Measurements from ENCODE around the gene DDX1.

DNA sequence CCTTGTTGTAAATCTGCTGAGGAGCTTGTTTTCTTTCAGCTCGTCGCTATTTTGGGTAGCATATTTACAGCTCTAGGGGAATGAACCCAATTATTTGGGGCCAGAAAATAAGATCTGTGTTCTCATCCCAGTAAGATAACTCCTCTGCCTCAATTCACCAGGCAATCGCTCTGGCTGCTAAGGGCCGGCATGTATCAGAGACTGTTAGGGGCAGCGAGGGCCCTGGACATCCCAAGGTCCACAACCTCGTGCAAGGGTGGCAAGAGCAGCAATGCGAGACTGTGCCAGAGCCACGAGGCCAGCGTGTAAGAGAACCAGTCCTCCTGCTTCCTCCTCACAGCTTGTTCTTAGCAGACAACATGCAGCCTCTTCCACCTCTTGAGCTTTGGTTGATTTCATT lies 66.1 kb downstream of the DDX1 start:
- TF ChIP-seq ZFHX2 (tag by site-specific recombination; conservative IDR thresholded peaks at IDR 0.05): no peak
- no peak for TF ChIP-seq ZNF548 (tag by site-specific recombination; IDR thresholded peaks at IDR 0.05)
- TF ChIP-seq, protein P1, sequence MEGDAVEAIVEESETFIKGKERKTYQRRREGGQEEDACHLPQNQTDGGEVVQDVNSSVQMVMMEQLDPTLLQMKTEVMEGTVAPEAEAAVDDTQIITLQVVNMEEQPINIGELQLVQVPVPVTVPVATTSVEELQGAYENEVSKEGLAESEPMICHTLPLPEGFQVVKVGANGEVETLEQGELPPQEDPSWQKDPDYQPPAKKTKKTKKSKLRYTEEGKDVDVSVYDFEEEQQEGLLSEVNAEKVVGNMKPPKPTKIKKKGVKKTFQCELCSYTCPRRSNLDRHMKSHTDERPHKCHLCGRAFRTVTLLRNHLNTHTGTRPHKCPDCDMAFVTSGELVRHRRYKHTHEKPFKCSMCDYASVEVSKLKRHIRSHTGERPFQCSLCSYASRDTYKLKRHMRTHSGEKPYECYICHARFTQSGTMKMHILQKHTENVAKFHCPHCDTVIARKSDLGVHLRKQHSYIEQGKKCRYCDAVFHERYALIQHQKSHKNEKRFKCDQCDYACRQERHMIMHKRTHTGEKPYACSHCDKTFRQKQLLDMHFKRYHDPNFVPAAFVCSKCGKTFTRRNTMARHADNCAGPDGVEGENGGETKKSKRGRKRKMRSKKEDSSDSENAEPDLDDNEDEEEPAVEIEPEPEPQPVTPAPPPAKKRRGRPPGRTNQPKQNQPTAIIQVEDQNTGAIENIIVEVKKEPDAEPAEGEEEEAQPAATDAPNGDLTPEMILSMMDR (tag by site-specific recombination; IDR thresholded peaks at IDR 0.05): no peak
- TF ChIP-seq ZSCAN16 (tag by site-specific recombination; IDR thresholded peaks at IDR 0.05): no peak
- no peak for TF ChIP-seq ZBTB7A (tag by site-specific recombination; IDR thresholded peaks at IDR 0.05; ENCODE audit: low read depth)
- TF ChIP-seq ZNF626 (tag by site-specific recombination; IDR thresholded peaks at IDR 0.05): no peak
- no peak for TF ChIP-seq ZNF561 (tag by site-specific recombination; IDR thresholded peaks at IDR 0.05; ENCODE audit: borderline replicate concordance)
- TF ChIP-seq ZBTB8A (tag by site-specific recombination; IDR thresholded peaks at IDR 0.05): no peak
- TF ChIP-seq, protein P2, sequence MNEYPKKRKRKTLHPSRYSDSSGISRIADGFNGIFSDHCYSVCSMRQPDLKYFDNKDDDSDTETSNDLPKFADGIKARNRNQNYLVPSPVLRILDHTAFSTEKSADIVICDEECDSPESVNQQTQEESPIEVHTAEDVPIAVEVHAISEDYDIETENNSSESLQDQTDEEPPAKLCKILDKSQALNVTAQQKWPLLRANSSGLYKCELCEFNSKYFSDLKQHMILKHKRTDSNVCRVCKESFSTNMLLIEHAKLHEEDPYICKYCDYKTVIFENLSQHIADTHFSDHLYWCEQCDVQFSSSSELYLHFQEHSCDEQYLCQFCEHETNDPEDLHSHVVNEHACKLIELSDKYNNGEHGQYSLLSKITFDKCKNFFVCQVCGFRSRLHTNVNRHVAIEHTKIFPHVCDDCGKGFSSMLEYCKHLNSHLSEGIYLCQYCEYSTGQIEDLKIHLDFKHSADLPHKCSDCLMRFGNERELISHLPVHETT (tag by site-specific recombination; IDR thresholded peaks at IDR 0.05): no peak
- TF ChIP-seq SETDB1 (IDR thresholded peaks at IDR 0.05; ENCODE audit: insufficient read length, low read length): no peak
- TF ChIP-seq, protein P3, sequence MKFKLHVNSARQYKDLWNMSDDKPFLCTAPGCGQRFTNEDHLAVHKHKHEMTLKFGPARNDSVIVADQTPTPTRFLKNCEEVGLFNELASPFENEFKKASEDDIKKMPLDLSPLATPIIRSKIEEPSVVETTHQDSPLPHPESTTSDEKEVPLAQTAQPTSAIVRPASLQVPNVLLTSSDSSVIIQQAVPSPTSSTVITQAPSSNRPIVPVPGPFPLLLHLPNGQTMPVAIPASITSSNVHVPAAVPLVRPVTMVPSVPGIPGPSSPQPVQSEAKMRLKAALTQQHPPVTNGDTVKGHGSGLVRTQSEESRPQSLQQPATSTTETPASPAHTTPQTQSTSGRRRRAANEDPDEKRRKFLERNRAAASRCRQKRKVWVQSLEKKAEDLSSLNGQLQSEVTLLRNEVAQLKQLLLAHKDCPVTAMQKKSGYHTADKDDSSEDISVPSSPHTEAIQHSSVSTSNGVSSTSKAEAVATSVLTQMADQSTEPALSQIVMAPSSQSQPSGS (tag by site-specific recombination; IDR thresholded peaks at IDR 0.05; ENCODE audit: low read depth): no peak
- no peak for TF ChIP-seq ZNF121 (tag by site-specific recombination; IDR thresholded peaks at IDR 0.05)
- TF ChIP-seq, protein P4, sequence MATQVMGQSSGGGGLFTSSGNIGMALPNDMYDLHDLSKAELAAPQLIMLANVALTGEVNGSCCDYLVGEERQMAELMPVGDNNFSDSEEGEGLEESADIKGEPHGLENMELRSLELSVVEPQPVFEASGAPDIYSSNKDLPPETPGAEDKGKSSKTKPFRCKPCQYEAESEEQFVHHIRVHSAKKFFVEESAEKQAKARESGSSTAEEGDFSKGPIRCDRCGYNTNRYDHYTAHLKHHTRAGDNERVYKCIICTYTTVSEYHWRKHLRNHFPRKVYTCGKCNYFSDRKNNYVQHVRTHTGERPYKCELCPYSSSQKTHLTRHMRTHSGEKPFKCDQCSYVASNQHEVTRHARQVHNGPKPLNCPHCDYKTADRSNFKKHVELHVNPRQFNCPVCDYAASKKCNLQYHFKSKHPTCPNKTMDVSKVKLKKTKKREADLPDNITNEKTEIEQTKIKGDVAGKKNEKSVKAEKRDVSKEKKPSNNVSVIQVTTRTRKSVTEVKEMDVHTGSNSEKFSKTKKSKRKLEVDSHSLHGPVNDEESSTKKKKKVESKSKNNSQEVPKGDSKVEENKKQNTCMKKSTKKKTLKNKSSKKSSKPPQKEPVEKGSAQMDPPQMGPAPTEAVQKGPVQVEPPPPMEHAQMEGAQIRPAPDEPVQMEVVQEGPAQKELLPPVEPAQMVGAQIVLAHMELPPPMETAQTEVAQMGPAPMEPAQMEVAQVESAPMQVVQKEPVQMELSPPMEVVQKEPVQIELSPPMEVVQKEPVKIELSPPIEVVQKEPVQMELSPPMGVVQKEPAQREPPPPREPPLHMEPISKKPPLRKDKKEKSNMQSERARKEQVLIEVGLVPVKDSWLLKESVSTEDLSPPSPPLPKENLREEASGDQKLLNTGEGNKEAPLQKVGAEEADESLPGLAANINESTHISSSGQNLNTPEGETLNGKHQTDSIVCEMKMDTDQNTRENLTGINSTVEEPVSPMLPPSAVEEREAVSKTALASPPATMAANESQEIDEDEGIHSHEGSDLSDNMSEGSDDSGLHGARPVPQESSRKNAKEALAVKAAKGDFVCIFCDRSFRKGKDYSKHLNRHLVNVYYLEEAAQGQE (tag by site-specific recombination; IDR thresholded peaks at IDR 0.05): no peak
